NB4 (cell line): ENCODE measurements around the gene MTCH1.
"Not testable (repeated sequence)": the region's sequence is repeated elsewhere in the genome, so short reads cannot be mapped to it uniquely, and the experiment has no call there.

Experiments
- DNase-seq: peaks from one replicate; pipeline ENCODE4 v3.0.0; 2010; ENCODE audit warnings: low read depth
- H3K4me3 ChIP-seq: one replicate; pipeline ENCODE4 v1.5.1; 2011; ENCODE audit warnings: mild to moderate bottlenecking, low read depth, low read length, moderate library complexity
- MYC ChIP-seq: IDR thresholded peaks from 2 replicates; pipeline ENCODE4 v1.6.1; 2011; ENCODE audit warnings: low read depth, low read length
- POLR2A ChIP-seq: IDR thresholded peaks from 2 replicates; pipeline ENCODE4 v1.6.1; 2011; ENCODE audit warnings: mild to moderate bottlenecking; ENCODE audit not compliant: insufficient read length; ENCODE audit errors: extremely low read depth
- TF ChIP-seq, protein P1 (sequence below): IDR thresholded peaks from one replicate; pipeline ENCODE4 v1.5.1; 2012; ENCODE audit warnings: low read depth, low read length
- TF ChIP-seq, protein P2 (sequence below): IDR thresholded peaks from 2 replicates; pipeline ENCODE4 v1.6.1; 2011; ENCODE audit warnings: low read depth, low read length

The MTCH1 gene

DNA sequence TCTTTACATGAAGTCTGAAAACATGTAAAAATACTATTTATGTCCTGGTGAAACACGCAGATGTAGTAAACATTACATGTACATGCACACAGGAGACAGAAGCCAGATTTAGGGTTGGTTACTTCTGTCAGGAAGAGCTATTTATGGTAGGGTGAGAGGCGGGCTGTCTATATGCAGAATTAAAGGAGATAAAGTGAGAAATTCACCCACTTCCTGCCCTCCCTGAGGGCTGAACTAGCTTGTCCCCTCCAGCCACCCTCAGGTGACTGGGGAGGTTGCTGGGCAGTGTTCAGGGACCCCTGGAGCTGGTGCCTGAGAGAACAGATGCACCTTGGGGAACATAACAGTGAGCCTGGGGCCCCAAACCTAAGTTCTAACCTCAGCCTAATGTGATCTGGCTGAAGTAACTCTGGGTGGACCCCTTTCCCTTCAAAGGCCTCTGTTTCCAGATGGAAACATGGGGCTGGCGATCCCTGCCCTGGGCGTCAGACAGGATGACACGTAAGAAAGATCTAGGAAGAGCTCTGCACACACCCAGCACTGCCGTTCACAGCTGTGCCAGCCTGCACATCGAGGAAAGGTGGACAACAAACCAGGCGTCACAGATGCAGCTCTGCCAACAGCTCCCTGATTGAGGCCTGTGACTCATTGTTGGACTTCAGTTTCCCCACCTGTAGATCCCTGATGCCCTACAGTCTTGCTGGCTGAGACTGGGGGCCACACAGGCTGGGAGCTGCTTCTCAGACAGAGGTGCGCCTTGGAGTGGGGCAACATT is 30.1 kb downstream of the MTCH1 start:
- TF ChIP-seq, protein P1, sequence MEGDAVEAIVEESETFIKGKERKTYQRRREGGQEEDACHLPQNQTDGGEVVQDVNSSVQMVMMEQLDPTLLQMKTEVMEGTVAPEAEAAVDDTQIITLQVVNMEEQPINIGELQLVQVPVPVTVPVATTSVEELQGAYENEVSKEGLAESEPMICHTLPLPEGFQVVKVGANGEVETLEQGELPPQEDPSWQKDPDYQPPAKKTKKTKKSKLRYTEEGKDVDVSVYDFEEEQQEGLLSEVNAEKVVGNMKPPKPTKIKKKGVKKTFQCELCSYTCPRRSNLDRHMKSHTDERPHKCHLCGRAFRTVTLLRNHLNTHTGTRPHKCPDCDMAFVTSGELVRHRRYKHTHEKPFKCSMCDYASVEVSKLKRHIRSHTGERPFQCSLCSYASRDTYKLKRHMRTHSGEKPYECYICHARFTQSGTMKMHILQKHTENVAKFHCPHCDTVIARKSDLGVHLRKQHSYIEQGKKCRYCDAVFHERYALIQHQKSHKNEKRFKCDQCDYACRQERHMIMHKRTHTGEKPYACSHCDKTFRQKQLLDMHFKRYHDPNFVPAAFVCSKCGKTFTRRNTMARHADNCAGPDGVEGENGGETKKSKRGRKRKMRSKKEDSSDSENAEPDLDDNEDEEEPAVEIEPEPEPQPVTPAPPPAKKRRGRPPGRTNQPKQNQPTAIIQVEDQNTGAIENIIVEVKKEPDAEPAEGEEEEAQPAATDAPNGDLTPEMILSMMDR = no peak
- TF ChIP-seq POLR2A (no peak), MYC (no peak)
- TF ChIP-seq, protein P2, sequence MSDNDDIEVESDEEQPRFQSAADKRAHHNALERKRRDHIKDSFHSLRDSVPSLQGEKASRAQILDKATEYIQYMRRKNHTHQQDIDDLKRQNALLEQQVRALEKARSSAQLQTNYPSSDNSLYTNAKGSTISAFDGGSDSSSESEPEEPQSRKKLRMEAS = no peak
- H3K4me3 ChIP-seq = no peak overlapping the region
- no peak for DNase-seq

DNA sequence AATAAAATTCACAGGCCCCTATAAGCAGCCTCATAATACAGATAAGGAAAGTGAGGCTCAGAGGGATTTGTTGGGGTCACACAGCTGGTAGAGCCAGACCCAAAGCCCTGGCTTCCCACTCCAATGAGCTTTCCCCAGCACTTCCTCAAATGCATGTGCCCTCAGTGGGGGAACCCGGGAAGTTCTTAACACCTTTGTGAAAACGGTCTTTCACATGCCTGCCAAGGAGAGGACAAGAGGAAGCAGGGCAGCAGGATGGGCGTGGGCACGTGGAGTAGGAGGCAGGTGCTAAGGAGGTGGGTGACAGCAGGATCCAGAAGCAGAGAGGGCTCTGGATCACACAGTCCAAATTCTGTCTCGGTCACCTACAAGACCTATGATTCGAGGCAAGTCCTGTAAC is 30.9 kb downstream of the MTCH1 start:
- no peak overlapping the region for H3K4me3 ChIP-seq
- TF ChIP-seq MYC (no peak), POLR2A (no peak)
- TF ChIP-seq, protein P1 = no peak
- TF ChIP-seq, protein P2 = no peak
- DNase-seq = no peak

DNA sequence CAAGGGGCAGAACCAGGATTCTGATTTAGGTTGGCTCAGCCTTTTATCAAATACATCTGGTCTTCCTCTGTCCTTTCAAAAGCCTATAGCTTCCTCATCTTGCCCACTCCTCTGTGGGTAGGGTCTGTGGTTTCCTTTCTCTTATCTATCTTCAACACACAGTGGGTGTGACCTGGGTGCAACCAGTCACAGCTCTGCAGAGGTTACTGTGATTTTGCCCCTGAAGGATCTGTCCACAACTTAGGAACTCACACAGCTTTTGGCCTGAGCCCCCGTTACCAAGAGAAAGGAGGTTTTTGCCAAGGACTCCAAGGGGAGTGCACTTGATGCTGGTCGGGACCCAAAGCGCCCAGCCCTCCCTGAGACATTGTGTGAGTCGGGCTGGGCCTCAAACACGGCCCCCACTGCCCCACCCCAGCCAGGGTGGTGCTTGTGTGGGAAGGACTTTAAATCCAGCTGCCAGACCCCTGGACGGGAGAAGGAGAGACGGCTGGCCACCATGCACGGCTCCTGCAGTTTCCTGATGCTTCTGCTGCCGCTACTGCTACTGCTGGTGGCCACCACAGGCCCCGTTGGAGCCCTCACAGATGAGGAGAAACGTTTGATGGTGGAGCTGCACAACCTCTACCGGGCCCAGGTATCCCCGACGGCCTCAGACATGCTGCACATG is 31.6 kb downstream of the MTCH1 start, which contains the start of gene PI16:
Gene PI16, plus strand, starts transcription at position 477 of the 670 bp plus-strand sequence. Its CDS starts 23 bp downstream, at position 500.
- no peak within 1 kb of the TSS for H3K4me3 ChIP-seq
- TF ChIP-seq MYC (peak; percentile 62; the same call in 1 of the 2 replicates), POLR2A (no peak)
- TF ChIP-seq, protein P2 = peak; percentile 33; the same call in 1 of the 2 replicates
- TF ChIP-seq, protein P1 = no peak
- peak; percentile 94 for DNase-seq

DNA sequence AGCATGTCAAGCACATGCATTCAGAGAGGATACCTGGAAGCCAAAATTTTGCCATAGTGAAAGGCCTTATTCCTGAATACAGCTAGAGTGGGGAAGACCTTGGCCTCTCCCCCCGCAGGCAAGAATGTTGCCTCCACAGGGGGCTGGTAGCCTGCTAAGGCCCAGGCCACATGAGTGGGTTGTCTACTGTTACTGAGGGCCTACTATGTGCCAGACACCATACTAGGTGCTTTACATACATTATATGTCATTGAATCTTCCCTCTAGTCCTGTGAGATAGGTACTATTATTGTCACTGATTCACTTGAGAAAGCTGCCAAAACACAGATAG is 32.1 kb downstream of the MTCH1 start:
- H3K4me3 ChIP-seq = no peak overlapping the region

DNA sequence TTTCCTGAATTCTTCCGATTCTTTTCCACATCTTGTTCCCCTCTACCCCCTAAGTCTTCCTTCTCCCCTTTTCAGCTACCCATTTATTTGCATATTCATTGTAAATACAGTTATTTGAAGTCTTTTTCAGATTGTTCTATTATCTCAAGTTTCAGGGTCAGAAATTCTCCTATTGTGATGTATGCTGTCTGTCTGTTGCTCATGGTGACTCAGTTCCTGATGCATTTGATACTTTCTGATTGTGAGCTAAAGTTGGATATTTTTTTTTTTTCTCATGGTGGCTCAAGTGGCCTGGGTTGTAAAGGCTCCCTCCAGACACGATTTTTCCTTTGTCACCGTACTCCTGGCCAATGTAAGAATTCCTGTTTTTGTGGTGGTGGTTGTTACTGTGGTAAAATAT is 36.4 kb downstream of the MTCH1 start:
- no peak overlapping the region for H3K4me3 ChIP-seq
- no peak for DNase-seq
- TF ChIP-seq POLR2A (no peak), MYC (no peak)
- TF ChIP-seq, protein P2 = no peak
- TF ChIP-seq, protein P1 = no peak

More for the DNA sequence above, 32.1 kb downstream of the MTCH1 start:
- no peak for DNase-seq
- TF ChIP-seq MYC = no peak
- TF ChIP-seq POLR2A = no peak
- TF ChIP-seq, protein P1 = no peak
- TF ChIP-seq, protein P2 = no peak

DNA sequence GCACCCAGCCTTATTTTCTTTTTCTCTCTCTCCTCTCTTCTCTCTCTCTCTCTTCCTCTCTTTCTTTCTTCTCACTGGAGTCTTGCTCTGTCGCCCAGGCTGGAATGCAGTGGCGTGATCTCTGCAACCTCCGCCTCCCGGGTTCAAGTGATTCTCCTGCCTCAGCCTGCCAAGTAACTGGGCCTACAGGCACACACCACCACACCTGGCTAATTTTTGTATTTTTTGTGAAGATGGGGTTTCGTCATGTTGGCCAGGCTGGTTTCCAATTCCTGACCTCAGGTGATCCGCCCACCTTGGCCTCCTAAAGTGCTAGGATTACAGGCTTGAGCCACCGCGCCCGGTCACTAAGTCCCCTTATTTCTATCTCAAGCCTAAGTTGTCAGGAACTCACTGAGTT is 36.9 kb downstream of the MTCH1 start:
- DNase-seq = not testable (repeated sequence)

More for the DNA sequence above, 36.9 kb downstream of the MTCH1 start:
- H3K4me3 ChIP-seq = not testable (repeated sequence)
